Astrocyte of the spinal cord (primary cell): ENCODE measurements around the gene CRAMP1.
"Not testable (repeated sequence)": the region's sequence is repeated elsewhere in the genome, so short reads cannot be mapped to it uniquely, and the experiment has no call there.

Source experiments
- DNase-seq: peaks from one replicate; pipeline ENCODE4 v3.0.0; 2011; ENCODE audit warnings: low read depth, low spot score
- H3K4me3 ChIP-seq: 2 replicates; pipeline ENCODE4 v1.5.1; 2011; ENCODE audit warnings: low read depth, mild to moderate bottlenecking, low read length, moderate library complexity
- in situ Hi-C: cut with HindIII; loops from 2 replicates; pipeline ENCODE4 v1.10.0; 2017; ENCODE audit warnings: low sequenced_read_pairs
- TF ChIP-seq, protein P1 (sequence below): IDR thresholded peaks from 2 replicates; pipeline ENCODE4 v1.5.1; 2012; ENCODE audit warnings: low read depth, mild to moderate bottlenecking, low read length, inconsistent platforms

The CRAMP1 gene

DNA sequence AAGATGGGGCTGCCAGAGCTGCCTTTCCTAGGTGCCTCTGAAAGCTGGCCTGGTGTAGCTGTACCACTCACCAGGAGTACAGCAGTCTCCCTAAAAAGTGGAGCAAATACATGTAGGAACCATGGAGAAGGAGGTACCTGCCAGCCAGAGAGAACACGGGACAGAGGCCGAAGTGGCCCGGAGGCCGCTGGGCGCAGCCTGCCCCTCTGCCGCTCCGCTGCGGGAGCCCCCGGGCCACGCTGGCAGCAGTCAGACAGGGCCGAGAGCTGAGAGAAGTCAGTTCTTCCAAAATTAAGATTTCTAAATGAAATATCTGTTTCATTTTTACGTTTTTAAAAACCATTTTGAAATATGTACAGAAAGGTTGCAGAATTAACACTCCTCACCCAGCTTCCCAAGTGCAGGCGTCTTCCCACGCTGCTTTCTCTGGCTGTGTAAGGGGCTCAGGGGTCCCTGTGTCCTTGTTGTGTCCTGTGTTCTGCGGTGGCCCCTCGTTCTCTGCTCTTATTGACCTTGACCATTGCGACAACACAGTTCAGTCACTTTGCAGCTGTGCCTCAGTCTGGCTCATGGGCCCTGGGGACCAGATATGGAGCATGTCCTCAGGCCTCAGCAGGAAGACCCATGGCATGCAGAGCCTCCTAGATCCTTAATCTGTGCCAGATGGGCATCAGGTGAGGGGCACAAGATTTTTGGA, 98.8 kb downstream of the CRAMP1 start:
- DNase-seq: no peak
- no peak overlapping the region for H3K4me3 ChIP-seq
- in situ Hi-C loops: no loop called here
- TF ChIP-seq, protein P1, sequence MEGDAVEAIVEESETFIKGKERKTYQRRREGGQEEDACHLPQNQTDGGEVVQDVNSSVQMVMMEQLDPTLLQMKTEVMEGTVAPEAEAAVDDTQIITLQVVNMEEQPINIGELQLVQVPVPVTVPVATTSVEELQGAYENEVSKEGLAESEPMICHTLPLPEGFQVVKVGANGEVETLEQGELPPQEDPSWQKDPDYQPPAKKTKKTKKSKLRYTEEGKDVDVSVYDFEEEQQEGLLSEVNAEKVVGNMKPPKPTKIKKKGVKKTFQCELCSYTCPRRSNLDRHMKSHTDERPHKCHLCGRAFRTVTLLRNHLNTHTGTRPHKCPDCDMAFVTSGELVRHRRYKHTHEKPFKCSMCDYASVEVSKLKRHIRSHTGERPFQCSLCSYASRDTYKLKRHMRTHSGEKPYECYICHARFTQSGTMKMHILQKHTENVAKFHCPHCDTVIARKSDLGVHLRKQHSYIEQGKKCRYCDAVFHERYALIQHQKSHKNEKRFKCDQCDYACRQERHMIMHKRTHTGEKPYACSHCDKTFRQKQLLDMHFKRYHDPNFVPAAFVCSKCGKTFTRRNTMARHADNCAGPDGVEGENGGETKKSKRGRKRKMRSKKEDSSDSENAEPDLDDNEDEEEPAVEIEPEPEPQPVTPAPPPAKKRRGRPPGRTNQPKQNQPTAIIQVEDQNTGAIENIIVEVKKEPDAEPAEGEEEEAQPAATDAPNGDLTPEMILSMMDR: no peak

DNA sequence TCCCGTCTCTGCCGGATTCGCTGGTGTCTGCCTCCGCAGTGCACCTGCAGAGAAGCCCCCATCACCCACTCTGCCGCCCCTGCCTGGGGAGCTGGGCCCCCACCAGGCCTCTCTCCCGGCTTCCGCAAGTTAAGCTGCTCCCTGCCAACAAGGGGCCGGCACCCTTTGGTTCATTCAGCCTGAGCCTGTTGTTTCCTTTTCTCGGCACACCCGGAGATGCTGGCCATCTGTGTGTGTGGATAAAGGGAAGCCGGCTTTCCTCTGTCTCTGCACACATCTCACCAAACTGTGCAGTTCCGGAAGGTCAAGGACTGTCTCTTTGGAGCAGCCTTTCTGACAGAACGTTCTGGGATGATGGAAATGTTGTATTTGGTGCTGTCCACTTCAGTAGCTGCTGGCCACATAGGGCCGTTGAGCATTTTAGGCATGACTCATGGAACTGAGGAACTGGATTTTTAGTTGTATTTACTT, 100.7 kb downstream of the CRAMP1 start:
- peak; percentile 33 for DNase-seq
- no peak overlapping the region for H3K4me3 ChIP-seq
- in situ Hi-C loops: no loop called here
- TF ChIP-seq, protein P1: no peak

DNA sequence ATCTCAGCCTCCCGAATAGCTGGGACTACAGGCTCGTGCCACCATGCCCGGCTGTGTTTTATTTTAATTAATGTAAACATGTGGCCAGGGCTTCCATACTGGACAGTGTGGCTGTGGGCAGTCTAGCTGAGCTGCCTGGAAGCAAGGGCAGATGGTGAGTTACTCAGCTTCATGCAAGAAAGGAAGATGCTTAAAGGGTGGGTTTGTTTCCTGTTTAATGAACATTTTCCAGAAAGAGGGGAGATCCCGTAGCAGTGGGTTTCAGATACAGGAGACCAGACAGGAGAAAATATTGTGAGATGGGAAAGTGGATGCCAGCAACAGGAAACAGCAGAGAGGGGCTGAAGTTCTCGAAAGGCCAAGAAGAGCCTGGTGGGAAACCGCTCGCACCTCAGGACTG, 101.2 kb downstream of the CRAMP1 start:
- no peak overlapping the region for H3K4me3 ChIP-seq
- in situ Hi-C loops: no loop called here
- TF ChIP-seq, protein P1: no peak
- no peak for DNase-seq

DNA sequence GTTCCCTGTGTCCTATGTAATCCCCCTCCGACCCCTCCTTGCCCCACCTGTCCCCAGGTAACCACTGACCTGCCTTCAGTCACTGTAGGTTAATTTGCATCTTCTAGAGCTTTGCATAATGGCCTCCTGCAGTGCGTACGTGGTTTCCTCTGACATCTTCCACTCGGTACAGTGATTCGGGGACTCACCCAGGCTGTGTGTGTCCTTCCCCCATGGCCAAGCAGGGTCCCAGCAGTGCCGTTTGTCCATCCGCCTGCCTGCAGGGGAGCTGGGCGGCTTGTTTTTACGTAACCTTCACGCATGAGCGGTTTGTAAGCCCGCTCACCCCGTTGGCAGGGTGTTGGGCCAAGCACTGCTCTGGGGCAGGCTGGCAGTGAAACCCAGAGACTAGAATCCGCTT, 101.8 kb downstream of the CRAMP1 start:
- in situ Hi-C loops: no loop called here
- TF ChIP-seq, protein P1: no peak
- no peak for DNase-seq
- no peak overlapping the region for H3K4me3 ChIP-seq

DNA sequence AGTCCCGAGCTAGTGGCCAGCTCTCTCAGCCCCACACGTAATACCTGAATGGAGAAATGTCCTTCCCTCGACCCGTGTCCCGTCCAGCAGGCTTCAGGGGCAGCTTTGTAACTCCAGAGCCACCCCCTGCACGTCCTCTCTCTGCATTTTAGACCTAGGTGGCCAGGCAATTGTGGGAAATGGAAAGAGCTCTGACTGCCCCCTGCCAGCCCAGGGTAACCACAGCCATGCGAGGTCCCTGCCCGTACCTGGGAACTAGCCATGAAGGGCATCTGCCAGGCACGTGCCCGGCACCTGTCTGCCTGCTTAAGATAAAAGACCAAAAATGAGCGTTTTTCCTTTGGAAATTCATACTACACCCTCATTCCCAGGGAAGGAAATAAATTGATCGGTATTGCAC, 103.1 kb downstream of the CRAMP1 start:
- TF ChIP-seq, protein P1: no peak
- DNase-seq: no peak
- no peak overlapping the region for H3K4me3 ChIP-seq
- in situ Hi-C loops: no loop called here

DNA sequence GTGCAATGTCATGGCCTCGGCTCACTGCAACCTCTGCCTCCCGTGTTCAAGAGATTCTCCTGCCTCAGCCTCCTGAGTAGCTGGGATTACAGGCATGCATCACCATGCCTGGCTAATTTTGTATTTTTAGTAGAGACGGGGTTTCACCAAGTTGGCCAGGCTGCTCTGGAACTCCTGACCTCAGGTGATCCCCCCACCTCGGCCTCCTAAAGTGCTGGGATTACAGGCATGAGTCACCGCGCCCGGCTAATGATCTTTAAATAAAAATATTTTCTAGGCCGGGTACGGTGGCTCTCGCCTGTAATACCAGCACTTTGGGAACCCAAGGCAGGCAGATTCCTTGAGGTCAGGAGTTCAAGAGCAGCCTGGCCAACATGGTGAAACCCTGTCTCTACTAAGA, 106.1 kb downstream of the CRAMP1 start:
- in situ Hi-C loops, DNase-seq, H3K4me3 ChIP-seq: not testable (repeated sequence)

DNA sequence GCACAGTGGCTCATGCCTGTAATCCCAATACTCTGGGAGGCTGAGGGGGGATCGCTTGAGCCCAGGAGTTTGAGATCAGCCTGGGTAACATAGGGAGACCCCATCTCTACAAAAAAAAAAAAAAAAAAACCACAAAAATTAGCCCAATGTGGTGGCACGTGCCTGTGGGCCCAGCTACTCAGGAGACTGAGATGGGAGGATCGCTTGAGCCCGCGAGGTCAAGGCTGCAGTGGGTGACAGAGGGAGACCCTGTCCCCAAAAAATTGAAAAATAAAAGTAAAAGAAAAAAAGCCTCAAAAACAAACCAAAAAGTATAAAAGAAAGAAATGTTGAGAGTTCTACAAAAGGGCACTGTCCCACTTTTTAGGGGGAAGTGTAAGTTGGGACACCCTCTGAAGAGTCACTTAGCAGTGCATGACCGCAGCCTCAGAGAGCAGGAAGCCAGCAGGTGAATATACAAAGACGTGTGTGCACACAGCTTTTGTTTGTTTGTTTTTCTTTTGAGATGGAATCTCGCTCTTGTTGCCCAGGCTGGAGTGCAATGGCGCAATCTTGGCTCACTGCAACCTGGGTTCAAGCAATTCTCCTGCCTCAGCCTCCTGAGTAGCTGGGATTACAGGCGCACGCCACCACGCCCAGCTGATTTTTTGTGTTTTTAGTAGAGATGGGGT, 107.5 kb downstream of the CRAMP1 start:
- not testable (repeated sequence) for DNase-seq

More for the DNA sequence above, 107.5 kb downstream of the CRAMP1 start:
- H3K4me3 ChIP-seq, in situ Hi-C loops: not testable (repeated sequence)
